ENCODE results near the gene ENKUR. TPM values are rescaled to one million over a fixed set of nuclear protein-coding genes. Genes with fewer than 3 reads are reported as not detected.
"Not testable (repeated sequence)": the region's sequence is repeated elsewhere in the genome, so short reads cannot be mapped to it uniquely, and the experiment has no call there.

The ENKUR gene
- total RNA-seq, 2 experiments from 2014 or later = 0.10 to 0.15 TPM

GRCh38 chr10:24982319-24983112, 33.4 kb downstream of the ENKUR start:
- ChIA-PET CTCF (interaction anchor here (0.5 kb wide), 1 partner anchor 692 kb away, joined by 3 read pairs; no protein-coding TSS in a partner anchor), POLR2A (no interaction called here)

- CTCF ChIA-PET = no interaction called here
- POLR2A ChIA-PET = no interaction called here
Measured at GRCh38 chr10:24981161-24981710, 34.7 kb downstream of the ENKUR start.

DNA sequence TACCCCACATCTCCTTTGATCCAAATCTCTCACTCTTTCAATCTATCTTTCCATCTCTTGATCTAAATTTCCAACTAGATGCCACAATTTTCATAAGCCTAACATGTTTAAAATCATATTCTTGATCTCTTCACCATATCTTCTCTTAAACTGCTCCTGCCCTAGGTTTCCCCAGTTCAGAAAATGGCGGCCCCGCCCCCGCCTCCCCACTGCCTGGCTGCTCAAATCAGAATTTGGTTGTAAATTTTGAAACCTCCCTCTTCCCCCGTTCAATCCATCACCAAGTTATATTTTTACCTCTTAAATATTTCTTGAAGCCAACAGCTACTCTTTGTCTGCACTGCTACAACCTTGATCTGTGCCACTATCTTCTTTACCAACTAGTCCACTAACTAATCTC, 36.3 kb downstream of the ENKUR start:
- ChIA-PET CTCF (no interaction called here), POLR2A (no interaction called here)

- CTCF ChIA-PET = interaction anchor here (0.5 kb wide), 1 partner anchor 22 kb away, joined by 3 read pairs; no protein-coding TSS in a partner anchor
- POLR2A ChIA-PET = no interaction called here
Measured at GRCh38 chr10:24974976-24975375, 41.0 kb downstream of the ENKUR start.

DNA sequence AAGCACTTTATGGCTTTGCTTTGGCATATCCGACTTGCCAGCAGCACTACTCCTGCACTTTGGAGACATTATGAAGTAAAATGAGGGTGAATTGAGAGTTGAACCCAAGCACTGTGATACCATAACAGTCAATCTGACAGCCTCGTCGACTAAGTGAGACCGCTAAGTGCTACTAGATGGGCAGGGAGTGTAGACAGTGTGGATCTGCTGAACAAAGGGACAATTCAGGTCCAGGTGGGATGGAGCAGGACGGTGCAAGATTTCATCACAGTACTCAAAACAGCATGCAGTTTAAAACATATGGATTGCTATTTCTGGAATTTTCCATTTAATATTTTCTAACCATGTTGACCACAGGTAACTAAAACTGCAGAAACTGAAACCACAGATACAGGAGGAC, 42.8 kb downstream of the ENKUR start:
- ChIA-PET CTCF (no interaction called here), POLR2A (no interaction called here)

DNA sequence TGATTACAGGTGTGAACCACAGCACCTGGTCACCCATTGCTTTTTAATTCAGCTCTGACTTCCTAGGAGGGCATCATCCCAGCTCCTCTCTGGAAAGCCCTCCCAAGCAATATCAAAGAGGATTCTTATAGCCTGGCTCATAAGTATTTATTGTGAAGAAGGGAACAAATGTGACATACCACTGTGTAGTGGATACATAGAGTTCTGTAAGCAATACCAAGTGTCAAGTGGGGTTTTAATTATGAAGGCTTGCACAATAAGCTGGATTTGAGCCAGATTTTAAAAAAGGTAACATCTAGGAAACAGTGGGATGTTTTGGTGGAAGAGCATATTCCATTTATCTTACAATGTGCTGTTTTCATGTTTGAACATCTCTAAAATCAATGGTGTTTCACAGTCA, 44.6 kb downstream of the ENKUR start:
- POLR2A ChIA-PET = interaction anchor here (0.7 kb wide), 1 partner anchor 559 kb away, joined by 3 read pairs; no protein-coding TSS in a partner anchor
- CTCF ChIA-PET = no interaction called here

GRCh38 chr10:24969841-24970281, 46.1 kb downstream of the ENKUR start:
- CTCF ChIA-PET = no interaction called here

DNA sequence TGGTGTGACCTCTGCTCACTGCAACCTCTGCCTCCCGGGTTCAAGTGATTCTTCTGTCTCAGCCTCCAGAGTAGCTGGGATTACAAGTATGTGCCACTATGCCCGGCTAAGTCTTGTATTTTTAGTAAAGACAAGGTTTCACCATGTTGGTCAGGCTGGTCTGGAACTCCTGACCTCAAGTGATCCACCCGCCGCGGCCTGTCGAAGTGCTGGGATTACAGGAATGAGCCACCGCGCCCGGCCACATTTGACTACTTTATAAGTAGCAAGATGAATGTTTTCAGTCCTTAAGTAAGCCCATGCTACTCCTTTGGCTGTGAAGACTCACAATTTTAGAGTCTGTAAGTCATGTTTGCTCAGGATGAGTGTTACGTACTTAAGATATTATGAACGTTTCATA, 47.0 kb downstream of the ENKUR start:
- POLR2A ChIA-PET, CTCF ChIA-PET: not testable (repeated sequence)

More at GRCh38 chr10:24969841-24970281, 46.1 kb downstream of the ENKUR start:
- POLR2A ChIA-PET = interaction anchor here (0.5 kb wide), 1 partner anchor 277 kb away, joined by 4 read pairs; no protein-coding TSS in a partner anchor

- ChIA-PET CTCF (no interaction called here), POLR2A (no interaction called here)
Measured at GRCh38 chr10:24968349-24968748, 47.6 kb downstream of the ENKUR start.

DNA sequence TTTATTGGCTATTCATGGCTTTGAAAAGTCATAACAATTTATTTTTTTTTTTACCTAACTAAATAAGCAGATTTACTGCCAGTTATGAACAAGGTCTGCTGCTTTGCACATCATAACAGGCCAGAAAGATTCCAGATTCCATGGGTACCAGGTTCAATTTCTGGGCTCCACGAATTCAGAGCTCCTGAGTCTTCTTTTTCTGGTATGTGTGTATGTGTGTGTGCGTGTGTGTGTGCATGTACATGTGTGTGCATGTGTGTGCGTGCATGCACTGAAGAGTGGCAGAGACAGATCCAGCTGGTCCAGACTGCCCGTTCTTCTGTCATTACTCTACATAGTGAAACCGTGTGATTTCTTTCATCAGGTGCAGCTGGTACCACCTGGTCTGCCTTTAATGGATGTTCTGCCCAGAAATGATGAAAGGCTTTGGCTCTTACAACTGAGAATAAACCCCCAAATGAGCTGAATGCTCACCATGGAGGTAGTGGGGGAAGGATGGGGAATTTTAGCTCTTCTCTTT, 48.9 kb downstream of the ENKUR start:
- ChIA-PET POLR2A (no interaction called here), CTCF (no interaction called here)

DNA sequence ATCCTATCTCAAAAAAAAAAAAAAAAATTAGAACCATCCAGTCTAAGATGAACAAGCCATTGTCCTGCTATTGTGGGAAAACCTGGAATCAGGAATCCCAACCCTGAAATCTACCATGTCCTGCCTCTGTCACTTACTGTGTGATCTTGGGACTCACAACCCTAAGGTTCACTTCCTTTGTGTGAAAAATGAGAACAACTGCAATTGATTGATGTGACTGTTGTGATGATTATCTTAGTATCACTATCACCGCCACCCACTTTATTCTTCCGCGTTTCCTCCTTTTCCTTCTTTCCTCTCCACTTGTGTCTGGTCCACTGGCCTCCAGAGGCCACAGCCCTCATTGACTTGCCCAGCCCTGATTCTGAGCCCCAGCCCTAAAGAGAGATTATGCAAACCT, 50.9 kb downstream of the ENKUR start:
- CTCF ChIA-PET = no interaction called here

GRCh38 chr10:24963521-24964041, 52.4 kb downstream of the ENKUR start:
- ChIA-PET CTCF (interaction anchor here (0.6 kb wide), 1 partner anchor 64 kb away, joined by 3 read pairs; no protein-coding TSS in a partner anchor), POLR2A (no interaction called here)

More for the DNA sequence above, 50.9 kb downstream of the ENKUR start:
- POLR2A ChIA-PET = no interaction called here

DNA sequence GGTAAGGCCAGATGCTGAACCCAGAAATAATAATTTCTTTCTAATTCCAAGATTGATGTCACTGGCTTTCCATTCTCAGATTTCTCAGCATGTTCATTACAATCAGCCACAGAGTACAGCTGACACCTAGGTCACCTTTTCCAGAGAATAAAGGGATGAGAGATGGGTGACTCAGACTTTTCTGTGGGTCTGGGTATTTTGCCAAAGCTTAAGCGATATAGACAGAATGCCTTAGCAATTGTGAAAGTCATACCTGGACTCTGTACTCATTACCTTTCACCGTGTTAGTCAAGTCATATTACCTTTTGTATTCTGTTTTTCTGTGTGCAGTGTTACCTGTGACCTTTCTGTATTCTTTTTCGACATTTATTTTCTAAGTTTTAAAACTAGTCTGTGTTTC, 53.0 kb downstream of the ENKUR start:
- ChIA-PET POLR2A (no interaction called here), CTCF (interaction anchor here (0.6 kb wide), 1 partner anchor 64 kb away, joined by 3 read pairs; no protein-coding TSS in a partner anchor)

DNA sequence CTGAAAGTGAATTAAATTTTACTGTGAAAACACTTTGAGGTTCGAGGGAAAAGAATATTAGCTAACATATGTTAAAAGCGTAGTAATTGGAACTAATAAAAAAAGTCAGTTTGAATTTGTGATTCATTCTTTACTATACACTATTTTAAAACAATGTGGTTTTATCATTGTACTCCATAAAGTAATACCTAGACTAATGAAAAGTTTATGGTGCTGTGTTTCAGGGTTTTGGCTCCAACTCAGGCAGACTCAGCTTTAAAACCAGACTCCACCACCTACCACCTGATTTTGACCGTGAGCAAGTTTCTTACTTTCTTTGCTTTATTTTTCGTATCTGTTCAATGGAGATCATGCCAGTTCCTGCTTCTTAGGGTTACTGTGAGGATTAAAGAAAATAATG, 54.4 kb downstream of the ENKUR start:
- CTCF ChIA-PET = no interaction called here
- POLR2A ChIA-PET = no interaction called here

GRCh38 chr10:24959382-24959730, 56.6 kb downstream of the ENKUR start:
- POLR2A ChIA-PET = no interaction called here
- CTCF ChIA-PET = no interaction called here

- ChIA-PET CTCF (no interaction called here), POLR2A (no interaction called here)
Measured at GRCh38 chr10:24958721-24959381, 57.1 kb downstream of the ENKUR start.

DNA sequence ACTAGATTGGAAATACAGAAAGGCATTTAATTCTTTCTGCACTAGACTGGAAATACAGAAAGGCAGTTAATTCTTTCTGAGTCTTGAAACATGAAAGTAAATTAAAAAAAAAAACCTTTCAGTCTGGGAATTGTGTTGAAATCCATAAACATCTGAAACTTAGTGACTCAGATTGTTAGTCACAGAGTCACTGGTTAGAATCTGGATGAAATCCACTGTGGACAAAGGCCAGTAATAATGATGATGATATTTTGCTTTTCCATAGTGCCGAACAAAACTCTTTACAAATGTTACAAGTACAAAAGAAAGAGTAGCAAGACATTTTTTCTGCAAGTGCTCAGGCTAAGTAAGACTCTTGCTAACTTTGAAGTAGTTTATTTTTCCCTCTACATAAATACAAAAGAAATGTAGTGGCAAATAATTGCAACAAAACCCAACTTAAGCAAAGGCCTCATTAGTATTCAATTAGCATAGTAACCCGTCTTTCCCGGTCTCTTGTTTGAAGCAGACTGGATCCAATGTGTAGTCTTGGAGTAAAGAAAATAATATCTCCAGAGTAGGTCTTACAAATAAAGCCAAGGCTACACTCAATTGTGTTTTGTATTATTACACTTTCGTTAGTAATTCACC, 57.8 kb downstream of the ENKUR start:
- POLR2A ChIA-PET = no interaction called here
- CTCF ChIA-PET = no interaction called here

DNA sequence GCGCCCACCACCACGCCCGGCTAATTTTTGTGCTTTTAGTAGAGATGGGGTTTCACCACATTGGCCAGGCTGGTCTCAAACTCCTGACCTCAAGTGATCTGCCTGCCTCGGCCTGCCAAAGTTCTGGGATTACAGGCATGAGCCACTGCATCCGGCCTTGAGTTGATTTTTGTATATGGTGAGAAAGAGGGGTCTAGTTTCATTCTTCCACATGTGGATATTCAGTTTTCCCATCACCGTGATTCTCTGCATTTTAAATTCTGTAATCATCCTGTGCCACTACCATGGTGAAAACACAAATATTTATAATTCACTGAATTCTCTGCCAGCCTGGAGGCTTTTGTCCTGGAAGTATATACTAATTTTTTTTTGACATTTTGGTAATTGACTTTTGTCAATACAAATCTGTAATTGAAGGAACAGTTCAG, 58.3 kb downstream of the ENKUR start:
- CTCF ChIA-PET, POLR2A ChIA-PET: not testable (repeated sequence)

GRCh38 chr10:24953675-24954074, 62.3 kb downstream of the ENKUR start:
- POLR2A ChIA-PET = no interaction called here
- CTCF ChIA-PET = interaction anchor here (0.6 kb wide), 1 partner anchor 22 kb away, joined by 3 read pairs; no protein-coding TSS in a partner anchor

Data from activated CD8-positive, alpha-beta memory T cell treated with anti-CD3 and anti-CD28 coated beads for 36 hours (primary cell).